K562 (cell line): ENCODE data around the gene RCL1. TPM values are rescaled to one million over a fixed set of nuclear protein-coding genes. Genes with fewer than 3 reads are reported as not detected.
A peak's percentile ranks its signal among the peaks of the same experiment; 100 is the strongest.

Experiments used
- ATAC-seq: fragments of 200-7000 bp; cut with Tn5 transposase; 3 replicates; pipeline ENCODE4 v1.9.1; 2020; ENCODE audit warnings: moderate library complexity
- Bru-seq: library from RNA; stranded (reverse); fragments of 400-500 nt; gene quantifications from one replicate; lab custom pipeline; 2021; lab: Mats Ljungman, UMichigan
- BruChase-seq, 2 experiments: library from RNA; stranded (reverse); fragments of 400-500 nt; gene quantifications; one replicate each; lab custom pipeline; 2021; lab: Mats Ljungman, UMichigan
- BruUV-seq: library from RNA; stranded (reverse); fragments of 400-500 nt; replicated peaks from 2 replicates; lab custom pipeline; 2021; lab: Mats Ljungman, UMichigan
- CTCF ChIA-PET: fragments of 300-600 bp; formaldehyde crosslinking; extraction: SDS; loops from one replicate; lab custom pipeline; 2021; ENCODE audit warnings: low intra/inter-chr PET ratio; lab: Yijun Ruan, JAX
- POLR2A ChIA-PET: fragments of 300-600, 350-650 bp; sonication (Branson Sonifier 250); formaldehyde crosslinking; extraction: SDS; loops from one replicate; lab custom pipeline; 2021; ENCODE audit warnings: antibody characterized with exemption, inconsistent platforms; lab: Yijun Ruan, JAX
- DNase-seq, 4 experiments: peaks; one replicate each; pipeline versions ENCODE4 v3.0.0 to v3.0.0-alpha.2; 2011 to 2018; ENCODE audit warnings: low spot score in 3 of 4, mixed read lengths in 3 of 4; ENCODE audit errors: extremely low read depth in 1 of 4
- FAIRE-seq: peaks from 2 replicates; lab custom pipeline; 2011; peaks lifted over from hg19 to GRCh38; lab: Jason Lieb, UNC
- H2AFZ ChIP-seq: 2 replicates; pipeline ENCODE4 v1.6.0; 2011; ENCODE audit warnings: low read depth, low read length, control low read depth, inconsistent platforms
- H3K27ac ChIP-seq: fragments of 200-600 bp; 3 replicates; pipeline ENCODE4 v1.8.0; 2011; ENCODE audit warnings: low read depth, mild to moderate bottlenecking, control low read depth, inconsistent platforms, low read length, moderate library complexity, mixed read lengths; ENCODE audit errors: extremely low read depth
- H3K27me3 ChIP-seq, 2 experiments: fragments of 300-600 bp in 1 of 2; 2 replicates in 1 of 2; 3 replicates in 1 of 2; pipeline versions ENCODE4 v1.6.0 to v1.8.0; 2011; ENCODE audit warnings: inconsistent platforms in 2 of 2, low read length in 2 of 2, mild to moderate bottlenecking in 1 of 2, mixed read lengths in 1 of 2, moderate library complexity in 1 of 2; ENCODE audit not compliant: control insufficient read depth in 2 of 2, insufficient read depth in 2 of 2
- H3K36me3 ChIP-seq: fragments of 300-600 bp; 3 replicates; pipeline ENCODE4 v1.8.0; 2011; ENCODE audit warnings: mild to moderate bottlenecking, low read length, inconsistent platforms; ENCODE audit not compliant: control insufficient read depth, insufficient read depth
- H3K4me1 ChIP-seq, 2 experiments: fragments of 200-600 bp in 1 of 2; replicated peaks in 1 of 2; 2 replicates in 1 of 2; 3 replicates in 1 of 2; pipeline versions ENCODE4 v1.5.1 to v1.8.0; 2011; ENCODE audit warnings: inconsistent platforms in 2 of 2, low read length in 2 of 2, mild to moderate bottlenecking in 1 of 2, mixed read lengths in 1 of 2, moderate library complexity in 1 of 2; ENCODE audit not compliant: control insufficient read depth in 2 of 2, insufficient read depth in 2 of 2
- H3K4me2 ChIP-seq: 2 replicates; pipeline ENCODE4 v1.6.1; 2011; ENCODE audit warnings: low read length, control low read depth, inconsistent platforms, mixed read lengths; ENCODE audit not compliant: insufficient read depth
- H3K4me3 ChIP-seq: fragments of 200-600 bp; sonication (generic), shearing (Covaris generic); 2 replicates; pipeline ENCODE4 v1.5.1; 2016; ENCODE audit warnings: control low read depth, inconsistent platforms
- H3K79me2 ChIP-seq: fragments of 200-600 bp; 3 replicates; pipeline ENCODE4 v1.8.0; 2011; ENCODE audit warnings: low read length, inconsistent platforms; ENCODE audit not compliant: control insufficient read depth, insufficient read depth
- H3K9ac ChIP-seq, 2 experiments: 2 replicates each; pipeline versions ENCODE4 v1.6.0 to v1.6.1; 2011; ENCODE audit warnings: low read depth in 2 of 2, low read length in 2 of 2, control low read depth in 1 of 2, inconsistent platforms in 1 of 2, mild to moderate bottlenecking in 1 of 2, mixed read lengths in 1 of 2; ENCODE audit not compliant: insufficient read depth in 1 of 2
- H3K9me1 ChIP-seq: one replicate; pipeline ENCODE4 v1.6.0; 2011; ENCODE audit warnings: inconsistent platforms, mild to moderate bottlenecking, low read length, moderate library complexity; ENCODE audit not compliant: control insufficient read depth, insufficient read depth
- H3K9me3 ChIP-seq: replicated peaks from 2 replicates; pipeline ENCODE4 v1.5.1; 2011; ENCODE audit warnings: low read depth, low read length, inconsistent platforms; ENCODE audit not compliant: control insufficient read depth, insufficient read depth
- H4K20me1 ChIP-seq: replicated peaks from 2 replicates; pipeline ENCODE4 v1.6.1; 2011; ENCODE audit warnings: low read length, inconsistent platforms, mixed read lengths; ENCODE audit not compliant: control insufficient read depth, insufficient read depth
- POLR2A ChIP-seq: fragments of 450-650 bp; conservative IDR thresholded peaks from 2 replicates; pipeline ENCODE4 v1.6.1; 2016
- PRDM10 ChIP-seq: fragments of 450-650 bp; IDR thresholded peaks from 2 replicates; pipeline ENCODE4 v1.6.1; 2018; ENCODE audit not compliant: partially characterized antibody
- TAF1 ChIP-seq: IDR thresholded peaks from 2 replicates; pipeline ENCODE4 v1.6.1; 2011; ENCODE audit warnings: mild to moderate bottlenecking, low read length, moderate library complexity; ENCODE audit not compliant: insufficient read depth, control insufficient read depth, severe bottlenecking; ENCODE audit errors: extremely low read depth
- ZNF644 ChIP-seq: fragments of 200-800 bp; sonication (Bioruptor generic); IDR thresholded peaks from 2 replicates; pipeline ENCODE4 v1.6.1; 2016; ENCODE audit warnings: low read depth, missing genetic modification characterization, missing compliant biosample characterization
- WGBS: fragments of 100-300 bp; shearing (Covaris generic); methylation state at CpG from one replicate; pipeline ENCODE4 v1.1.6; 2016; ENCODE audit warnings: low coverage, mixed read lengths; ENCODE audit not compliant: insufficient coverage; ENCODE audit errors: missing lambda C conversion rate; 5-methylcytosine and 5-hydroxymethylcytosine counted together
- in situ Hi-C: fragments of 300-500 bp; cut with MboI; formaldehyde crosslinking; loops from 4 replicates; pipeline ENCODE4 v1.15.0; 2018; ENCODE audit warnings: inconsistent platforms, mixed read lengths
- intact Hi-C: fragments of 100-400 bp; cut with micrococcal nuclease; formaldehyde crosslinking; loops from 2 replicates; pipeline ENCODE4 v1.14.2; 2022
- long read RNA-seq, 3 experiments: library from polyadenylated mRNA in 2 of 3; library from RNA in 1 of 3; unstranded in 2 of 3; stranded (forward) in 1 of 3; transcript quantifications; one replicate each; pipeline ENCODE4 v2.0.0, GENCODE V29; 2019 to 2022
- polyA minus RNA-seq, 3 experiments: library from RNA; depleted of rRNA, polyadenylated mRNA; stranded (reverse); fragments of >200 nt; gene quantifications; 2 replicates each; pipeline ENCODE4 v1.2.3, GENCODE V29; 2011
- polyA plus RNA-seq, 8 experiments: library from polyadenylated mRNA; depleted of rRNA in 4 of 8; stranded (reverse) in 5 of 8; unstranded in 3 of 8; fragments of >200 nt; fragmentation: Nextera tagmentation in 2 of 8; fragmentation: Illumina TruSeq in 1 of 8; extraction: Ambion mirVana in 2 of 8; extraction: Trizol in 1 of 8; gene quantifications; 2 replicates each; pipeline versions ENCODE4 v1.2.1 to v1.2.3, GENCODE V29; 2011 to 2014; ENCODE audit warnings: inconsistent platforms in 1 of 8, missing spikeins in 1 of 8
- total RNA-seq, 7 experiments: library from RNA; depleted of rRNA in 6 of 7; stranded (reverse); fragments of >200 nt in 6 of 7; fragmentation: Illumina TruSeq in 2 of 7; extraction: Trizol in 2 of 7; gene quantifications; 2 replicates each; pipeline versions ENCODE4 v1.2.1 to v1.2.3, GENCODE V29; 2011 to 2021; ENCODE audit warnings: low replicate concordance in 1 of 7
- TF ChIP-seq, protein P1 (sequence below), 2 experiments: IDR thresholded peaks; 2 replicates each; pipeline ENCODE4 v1.6.1; 2011; ENCODE audit warnings: borderline replicate concordance in 1 of 2, control low read depth in 1 of 2, low read depth in 1 of 2, low read length in 1 of 2, mild to moderate bottlenecking in 1 of 2, mixed read lengths in 1 of 2, moderate library complexity in 1 of 2; ENCODE audit not compliant: insufficient read depth in 1 of 2, insufficient read length in 1 of 2, poor library complexity in 1 of 2, severe bottlenecking in 1 of 2; ENCODE audit errors: extremely low read depth in 1 of 2

RCL1 gene, protein sequence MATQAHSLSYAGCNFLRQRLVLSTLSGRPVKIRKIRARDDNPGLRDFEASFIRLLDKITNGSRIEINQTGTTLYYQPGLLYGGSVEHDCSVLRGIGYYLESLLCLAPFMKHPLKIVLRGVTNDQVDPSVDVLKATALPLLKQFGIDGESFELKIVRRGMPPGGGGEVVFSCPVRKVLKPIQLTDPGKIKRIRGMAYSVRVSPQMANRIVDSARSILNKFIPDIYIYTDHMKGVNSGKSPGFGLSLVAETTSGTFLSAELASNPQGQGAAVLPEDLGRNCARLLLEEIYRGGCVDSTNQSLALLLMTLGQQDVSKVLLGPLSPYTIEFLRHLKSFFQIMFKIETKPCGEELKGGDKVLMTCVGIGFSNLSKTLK
- total RNA-seq (2011; cell fraction: chromatin; rRNA removed; ENCODE audit: low replicate concordance): 60.6 and 89.3 TPM in 2 replicates
- total RNA-seq (2011; cell fraction: nucleolus; rRNA removed): 32.9 and 33.2 TPM in 2 replicates
- 50.7 and 56.7 TPM in 2 replicates for total RNA-seq (2011; cell fraction: nucleoplasm; rRNA removed)
- total RNA-seq (2014; rRNA removed): 47.4 and 53.9 TPM in 2 replicates
- 35.7 and 37.7 TPM in 2 replicates for total RNA-seq (2014; rRNA removed; fragmentation: Illumina TruSeq; extraction: Trizol)
- total RNA-seq (2015; rRNA removed; fragmentation: Illumina TruSeq; extraction: Trizol): 38.2 and 38.6 TPM in 2 replicates
- 46.4 and 47.5 TPM in 2 replicates for total RNA-seq (2021)
- polyA plus RNA-seq (2011; rRNA removed): 24.0 and 40.9 TPM in 2 replicates
- polyA plus RNA-seq (2011; cell fraction: cytosol; rRNA removed): 32.2 and 52.1 TPM in 2 replicates
- polyA plus RNA-seq (2011; cell fraction: nucleus; rRNA removed): 45.1 and 54.2 TPM in 2 replicates
- polyA plus RNA-seq (2012): 32.1 and 45.8 TPM in 2 replicates
- 61.6 and 67.7 TPM in 2 replicates for polyA plus RNA-seq (2014; fragmentation: Illumina TruSeq; extraction: Trizol)
- polyA plus RNA-seq (2014; fragmentation: Nextera tagmentation; extraction: Ambion mirVana): 10 to 100 TPM; 36.9 to 46.1 TPM
- polyA plus RNA-seq (2014; rRNA removed): 34.3 and 37.4 TPM in 2 replicates
- polyA minus RNA-seq (2011; rRNA and poly(A)+ RNA removed): 37.0 and 57.9 TPM in 2 replicates
- polyA minus RNA-seq (2011; cell fraction: cytosol; rRNA and poly(A)+ RNA removed): 28.0 and 32.1 TPM in 2 replicates
- polyA minus RNA-seq (2011; cell fraction: nucleus; rRNA and poly(A)+ RNA removed): 52.6 and 116 TPM in 2 replicates
- Bru-seq, nascent RNA: percentile 92 among the genes with signal in this experiment
- percentile 85 among the genes with signal in this experiment for BruChase-seq, experiment 1, labeled RNA remaining after a 2-hour chase
- percentile 87 among the genes with signal in this experiment for BruChase-seq, experiment 2, labeled RNA remaining after a 6-hour chase
- long read RNA-seq, experiment 1, transcript RCL1-204 (9 exons, 2,134 nt): major isoform, 107 of 153 reads
- long read RNA-seq, experiment 1, partial matches to known transcripts: 23 of 153 reads
- long read RNA-seq, experiment 1, other reads (novel, unspliced or antisense): 22 of 153 reads
- long read RNA-seq, experiment 2, transcript RCL1-204 (9 exons, 2,134 nt): major isoform, 30 of 60 reads
- long read RNA-seq, experiment 2, partial matches to known transcripts: 9 of 60 reads
- long read RNA-seq, experiment 2, other reads (novel, unspliced or antisense): 18 of 60 reads
- long read RNA-seq, experiment 3, transcript RCL1-204 (9 exons, 2,134 nt): major isoform, 54 of 67 reads
- long read RNA-seq, experiment 3, partial matches to known transcripts: 6 of 67 reads
- long read RNA-seq, experiment 3, other reads (novel, unspliced or antisense): 5 of 67 reads

- no peaks in the 10 kb centered on the region for H4K20me1 ChIP-seq
- H2AFZ ChIP-seq: peak within 1 kb of the TSS; percentile 96
- ChIA-PET CTCF (no interaction called here), POLR2A (interaction anchor here (0.6 to 2.6 kb wide), 8 partner anchors 16 to 275 kb away, joined by 3 to 14 read pairs (median 4); no protein-coding TSS in a partner anchor)
- BruUV-seq: no TSS peak
- peak within 1 kb of the TSS; percentile 98 for H3K4me2 ChIP-seq
- peaks cover 15% of the 10 kb centered on the region for H3K36me3 ChIP-seq
- peak; percentile 92 to 95 (median 94) for DNase-seq
- peak within 1 kb of the TSS; percentile 91 for H3K27ac ChIP-seq
- peaks cover 7% of the 10 kb centered on the region; the same call in 1 of the 2 replicates for H3K9me3 ChIP-seq
- H3K4me3 ChIP-seq: peak within 1 kb of the TSS; percentile 91
- H3K79me2 ChIP-seq: peaks cover 51% of the 10 kb centered on the region
- peak; percentile 85 for FAIRE-seq
- no peaks in the 10 kb centered on the region for H3K9me1 ChIP-seq
- in situ Hi-C loops: no loop called here
- peak; percentile 97 for ATAC-seq
- under 1% methylated on average over 49 of the region's 106 CpGs for WGBS
- H3K4me1 ChIP-seq: peaks cover 10 to 16% of the 10 kb centered on the region in 2 experiments; a peak in 4 of 5 replicates
- peak within 1 kb of the TSS; percentile 81 to 91 for H3K9ac ChIP-seq
- H3K27me3 ChIP-seq: no peaks in the 10 kb centered on the region
- intact Hi-C loops: loop anchor here (10.0 kb wide), 1 partner anchor 132 kb away; no protein-coding TSS in a partner anchor
- TF ChIP-seq PRDM10: peak; percentile 82
- peak; percentile 43 for TF ChIP-seq TAF1
- peak; percentile 81 for TF ChIP-seq POLR2A
- TF ChIP-seq, protein P1, sequence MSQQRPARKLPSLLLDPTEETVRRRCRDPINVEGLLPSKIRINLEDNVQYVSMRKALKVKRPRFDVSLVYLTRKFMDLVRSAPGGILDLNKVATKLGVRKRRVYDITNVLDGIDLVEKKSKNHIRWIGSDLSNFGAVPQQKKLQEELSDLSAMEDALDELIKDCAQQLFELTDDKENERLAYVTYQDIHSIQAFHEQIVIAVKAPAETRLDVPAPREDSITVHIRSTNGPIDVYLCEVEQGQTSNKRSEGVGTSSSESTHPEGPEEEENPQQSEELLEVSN (IDR thresholded peaks at IDR 0.05; ENCODE audit: borderline replicate concordance in 1 of 2, extremely low read depth in 1 of 2, insufficient read depth in 1 of 2, insufficient read length in 1 of 2, low read depth in 1 of 2, low read length in 1 of 2, poor library complexity in 1 of 2, severe bottlenecking in 1 of 2): peak; percentile 56 to 60
- TF ChIP-seq ZNF644 (tag): no peak
These were observed at the start of gene RCL1 for GRCh38 chr9:4792572-4793458. Gene RCL1 (plus strand): TSS chr9:4792944. CDS start chr9:4793092, 148 bp downstream.
